AG20443 (cell line): ENCODE data around the gene TSHZ2.
A peak's percentile ranks its signal among the peaks of the same experiment; 100 is the strongest.

Experiments used
- DNase-seq: peaks from one replicate; pipeline ENCODE4 v3.0.0; 2012; ENCODE audit warnings: low spot score, mixed read lengths

Gene TSHZ2

DNA sequence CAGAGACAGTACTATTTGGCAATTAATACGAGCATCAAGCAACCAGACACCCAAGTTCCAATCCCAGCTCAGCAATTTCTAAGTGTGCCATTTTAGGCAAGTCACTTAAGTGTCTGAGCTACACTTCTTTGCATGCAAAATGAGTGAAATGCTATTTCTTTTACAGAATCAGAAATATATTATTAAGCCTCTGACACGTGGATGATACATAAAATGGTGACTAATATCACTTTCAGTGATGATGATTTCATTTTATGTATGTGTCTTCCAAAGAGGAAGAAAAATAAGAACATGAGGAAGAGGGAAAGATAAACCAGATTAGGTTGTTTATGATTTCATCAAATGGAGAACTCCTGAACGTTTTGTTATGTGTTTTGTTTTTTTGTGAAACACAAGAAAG, 158.6 kb downstream of the TSHZ2 start:
- DNase-seq, result no peak

DNA sequence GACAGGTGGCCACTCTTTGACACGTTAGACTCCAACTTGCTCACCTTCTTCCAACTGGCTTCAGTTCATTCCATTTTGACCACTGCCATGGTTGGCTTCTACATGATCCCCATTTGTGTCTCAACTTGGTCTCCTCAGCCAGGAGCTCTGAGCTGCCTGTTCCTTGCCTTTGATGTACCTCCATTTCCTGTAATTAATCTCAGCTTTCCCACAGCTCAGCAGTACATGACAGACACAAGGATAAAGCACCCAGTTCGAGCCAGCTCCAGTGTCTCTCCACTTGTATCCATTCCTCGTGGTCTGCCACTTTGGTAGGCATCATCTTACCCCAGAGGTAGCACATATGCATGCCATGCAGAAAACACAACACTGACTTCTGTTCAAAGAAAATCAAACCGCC, 161.0 kb downstream of the TSHZ2 start:
- no peak for DNase-seq

DNA sequence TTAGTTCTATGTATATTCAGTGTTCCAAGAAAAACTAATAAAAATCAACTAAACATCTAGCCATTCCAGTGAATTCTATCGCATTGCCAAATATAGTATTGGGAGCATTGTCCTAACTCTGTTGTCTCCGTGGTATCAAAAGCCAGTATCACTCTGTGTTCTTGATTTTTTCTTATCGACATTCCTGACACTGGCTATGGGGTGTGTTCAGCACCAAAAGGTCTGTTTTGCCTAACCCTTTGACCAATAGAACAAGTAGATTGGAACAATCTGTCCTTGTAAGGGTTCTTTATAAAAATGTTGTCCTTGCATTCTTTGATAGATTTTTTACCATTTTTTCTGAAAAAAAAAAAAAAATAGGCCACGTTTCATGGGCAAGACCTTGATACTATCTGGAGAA, 161.5 kb downstream of the TSHZ2 start:
- no peak for DNase-seq

DNA sequence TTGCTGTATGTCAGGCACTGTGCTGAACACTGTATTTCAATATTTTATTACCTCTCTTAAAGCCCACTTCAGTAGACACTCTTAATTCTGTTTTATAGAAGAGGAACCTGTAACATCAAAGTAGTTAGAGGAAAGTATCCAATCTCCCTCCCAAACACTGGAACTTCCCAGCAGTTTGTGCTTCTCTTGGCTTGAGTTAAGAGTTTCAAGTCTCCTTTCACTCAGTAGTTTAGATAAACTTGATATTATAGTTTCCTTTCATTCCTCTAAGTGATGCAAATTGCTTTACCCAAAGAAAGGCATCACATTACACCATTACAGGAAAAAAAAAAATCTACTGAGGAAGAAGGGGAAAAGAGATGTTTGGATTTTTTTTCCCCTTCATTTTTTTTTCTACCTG, 164.3 kb downstream of the TSHZ2 start:
- DNase-seq, result no peak

DNA sequence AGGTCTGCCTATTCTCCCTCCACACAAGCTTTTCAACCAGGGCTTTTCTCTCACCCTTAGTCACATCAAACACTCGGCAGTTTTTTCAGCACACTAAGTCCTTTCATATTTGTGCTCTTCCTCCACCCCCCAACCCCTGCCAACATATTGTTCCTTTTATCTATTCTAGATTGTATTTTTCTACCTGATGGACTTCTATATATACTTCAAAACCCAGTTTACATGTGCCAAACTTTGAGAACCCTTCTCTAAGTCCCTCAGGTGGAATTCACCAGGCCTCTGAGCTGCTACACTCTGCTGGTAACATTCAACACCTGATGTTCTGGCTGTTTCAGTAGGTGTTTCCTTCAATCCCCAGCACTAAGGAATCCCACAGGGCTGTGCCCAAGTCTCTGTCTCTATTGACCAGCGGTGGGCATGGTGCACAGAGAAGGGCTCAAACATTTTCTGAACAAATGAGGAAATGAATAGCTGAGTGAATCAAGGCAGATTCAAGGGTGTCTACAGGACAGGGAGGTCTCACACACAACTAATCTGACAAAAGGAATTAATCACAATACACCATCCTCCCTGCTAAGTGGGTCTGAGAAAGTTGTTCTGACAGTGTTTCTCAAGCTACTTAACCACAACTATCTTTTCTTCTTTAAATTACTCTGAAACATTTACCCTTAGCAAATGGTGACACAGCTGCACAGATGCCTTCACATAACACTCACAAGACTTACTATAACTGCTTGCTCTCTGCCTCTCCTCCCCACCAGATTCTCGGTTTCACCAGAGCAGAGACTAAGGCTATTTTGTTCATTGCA, 166.5 kb downstream of the TSHZ2 start:
- DNase-seq, result no peak

DNA sequence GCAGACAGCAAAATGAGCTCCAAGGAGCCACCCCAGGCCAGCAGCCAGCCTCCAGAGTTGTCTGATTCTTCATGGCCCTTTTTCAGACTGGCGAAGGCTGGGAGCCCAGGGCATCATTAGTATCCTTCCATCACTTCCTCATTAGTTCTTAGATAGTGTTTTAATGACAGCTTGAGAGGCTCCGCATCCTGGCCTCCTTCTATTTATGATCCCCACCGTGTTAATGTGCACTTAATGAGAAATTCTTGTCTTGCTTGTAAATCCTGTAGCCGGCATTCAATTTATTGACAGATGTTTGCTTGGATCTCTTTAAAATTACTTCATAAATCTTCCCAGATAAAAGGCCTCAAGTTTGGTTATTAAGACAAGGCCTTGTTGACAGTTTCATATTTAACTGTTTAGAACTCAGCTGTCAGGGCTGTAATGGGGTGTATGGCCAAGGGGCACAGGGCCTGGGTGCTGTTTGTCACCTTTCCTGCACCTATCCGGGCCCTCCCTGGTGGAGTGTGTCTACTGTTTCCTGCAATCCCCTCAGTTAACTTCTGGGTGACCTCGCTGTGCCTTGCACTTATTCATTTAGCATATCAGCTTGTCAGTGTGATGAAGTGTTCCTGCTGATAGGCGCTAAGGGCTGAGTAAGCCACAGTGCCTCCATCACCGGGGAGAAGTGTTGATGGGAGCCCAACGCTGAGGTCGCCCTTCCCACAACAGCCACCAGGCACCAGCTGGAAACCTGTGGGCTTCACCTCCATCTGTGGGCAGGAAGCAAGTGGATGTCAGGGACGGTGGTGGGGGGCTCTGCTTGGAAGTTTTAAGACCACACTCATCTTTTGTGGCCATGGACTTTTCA, 169.3 kb downstream of the TSHZ2 start:
- no peak for DNase-seq

DNA sequence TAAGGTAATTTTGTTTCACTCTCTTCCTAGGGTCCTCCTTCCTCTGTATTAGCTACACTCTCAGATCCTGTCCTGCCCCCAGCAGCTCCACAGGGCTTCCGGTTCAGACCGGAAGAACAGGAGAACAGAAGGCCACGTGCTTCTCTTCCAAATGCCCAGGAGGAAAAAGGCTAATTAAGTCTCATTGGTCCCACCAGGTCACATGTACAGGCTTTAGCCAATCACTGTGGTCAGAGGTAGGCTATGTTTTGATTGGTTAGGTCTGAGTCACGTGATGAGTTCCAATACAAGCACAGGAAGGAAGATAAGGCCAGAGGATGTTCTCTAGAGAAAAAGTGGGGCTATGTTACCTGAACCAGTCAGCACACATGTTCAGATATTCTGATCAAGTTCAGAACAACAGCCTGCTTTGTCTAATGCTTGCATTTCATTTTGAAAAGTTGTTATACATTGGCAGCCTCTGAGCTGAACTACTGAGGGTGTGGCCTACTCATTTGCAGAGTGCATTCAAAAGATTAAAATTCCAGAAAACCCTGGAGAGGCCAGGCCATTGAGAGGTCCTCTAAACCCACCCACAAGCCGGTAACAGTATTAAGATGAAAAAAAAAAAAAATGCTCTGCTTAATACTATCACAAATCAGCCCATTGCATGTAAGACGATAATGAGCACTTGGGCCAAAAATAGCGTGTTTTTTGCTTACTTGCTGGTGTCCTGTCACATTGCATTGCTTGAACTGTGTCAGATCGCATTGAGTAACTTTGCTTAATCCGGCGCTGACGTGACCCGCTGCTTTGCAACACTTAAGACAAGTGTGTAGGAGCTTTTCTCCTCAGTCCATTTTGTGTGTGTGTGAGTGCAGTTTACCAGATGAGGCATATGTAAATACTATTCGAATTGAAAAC, 170.3 kb downstream of the TSHZ2 start:
- no peak for DNase-seq

DNA sequence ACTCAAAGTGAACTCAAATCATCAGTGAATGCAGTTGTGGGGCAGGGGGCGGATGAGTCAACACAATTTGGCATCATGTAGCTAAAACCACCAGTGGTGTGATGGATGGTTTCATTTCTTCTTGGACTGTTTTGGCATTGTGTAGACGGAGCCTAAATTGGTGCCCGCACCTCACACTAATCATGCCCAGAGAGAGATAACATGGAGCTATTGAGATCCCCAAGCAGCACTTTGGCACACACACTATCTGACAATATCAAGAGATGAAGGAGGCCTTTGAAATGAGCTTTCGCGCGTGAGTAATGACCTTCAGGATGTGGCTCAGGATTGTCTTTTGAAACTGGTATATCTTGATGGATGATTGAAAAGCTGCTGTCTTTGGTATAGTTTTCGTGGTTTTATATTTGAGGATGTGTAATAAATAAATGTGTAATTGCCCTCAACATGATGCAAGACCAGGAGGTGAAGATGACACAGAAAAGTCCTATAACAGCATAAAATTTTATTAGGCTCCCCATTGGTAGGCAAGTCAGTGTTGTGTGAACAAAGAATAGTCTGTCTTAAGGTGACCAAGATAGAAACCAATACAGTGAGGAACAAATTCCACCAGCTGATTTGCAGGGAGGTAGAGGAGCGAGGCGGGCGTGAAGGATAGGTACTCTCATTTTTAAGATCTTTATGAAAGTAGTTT, 174.2 kb downstream of the TSHZ2 start:
- DNase-seq, result no peak

DNA sequence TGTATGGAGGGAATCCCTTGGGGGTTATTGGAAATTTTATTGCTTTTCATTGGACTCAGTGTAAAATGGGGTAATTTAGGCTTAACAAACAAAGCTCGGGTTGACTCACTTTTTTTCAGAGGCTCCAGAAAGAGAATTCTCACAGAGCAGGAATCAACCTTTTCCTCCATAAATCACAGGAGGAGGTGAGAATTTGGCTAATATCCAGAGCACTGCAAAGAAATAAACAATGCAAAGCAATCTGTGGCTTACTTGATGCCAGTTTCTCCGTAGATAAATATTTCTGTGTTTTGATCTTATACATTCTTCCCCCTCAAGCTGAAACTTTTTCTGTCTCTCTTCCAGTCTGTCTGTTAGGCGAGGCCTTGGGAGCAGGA, 176.6 kb downstream of the TSHZ2 start:
- DNase-seq, result no peak

DNA sequence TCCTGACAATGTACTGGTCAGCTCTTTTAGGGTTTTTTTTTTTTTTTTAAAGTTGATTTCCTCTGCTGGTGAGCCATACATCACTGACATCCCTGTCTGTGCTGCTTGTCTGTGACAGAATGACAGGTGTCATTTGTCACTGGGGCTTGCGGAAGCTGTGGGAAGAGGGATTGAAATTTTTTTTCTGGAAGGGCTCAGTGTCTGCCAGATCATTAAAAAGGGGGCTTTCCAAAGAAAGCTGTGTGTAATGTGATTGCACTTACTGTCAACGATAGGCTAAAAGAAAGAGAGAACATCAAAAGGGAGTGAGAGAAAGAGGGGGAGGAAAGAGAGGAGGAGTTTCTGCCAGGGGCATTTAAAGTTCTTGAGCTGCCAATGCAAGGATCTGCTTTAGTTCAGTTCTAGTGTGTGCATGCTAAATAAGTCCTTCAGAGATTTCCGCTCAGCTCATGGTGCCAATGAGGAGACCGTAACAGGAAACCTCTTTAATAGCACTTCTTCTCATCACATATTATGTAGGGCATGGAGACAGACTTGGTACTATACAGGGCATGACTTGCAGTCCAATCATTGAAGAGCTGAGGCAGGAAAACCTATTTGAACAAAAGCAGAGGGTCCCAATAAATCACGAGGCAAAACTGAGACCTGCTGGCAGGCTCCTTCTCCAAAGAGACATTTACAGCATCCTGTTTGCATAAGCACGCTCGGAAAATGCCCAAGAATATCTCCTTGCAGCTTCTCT, 177.2 kb downstream of the TSHZ2 start:
- DNase-seq, result peak; percentile 19

DNA sequence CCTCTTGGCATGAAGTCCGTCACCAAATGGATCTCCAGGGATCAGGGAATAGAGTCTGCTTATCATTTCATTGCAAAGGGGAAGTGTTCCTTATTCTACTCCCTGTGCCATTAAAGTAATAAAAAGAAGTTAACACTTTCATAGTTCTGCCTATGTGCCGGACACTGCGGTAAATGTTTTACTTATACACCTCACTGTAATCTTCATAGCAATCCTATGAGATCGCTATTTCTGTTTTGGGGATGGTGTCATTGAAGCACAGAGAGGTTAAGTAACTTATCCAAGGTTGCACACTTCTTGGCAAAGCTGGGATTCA, 177.7 kb downstream of the TSHZ2 start:
- DNase-seq, result no peak

DNA sequence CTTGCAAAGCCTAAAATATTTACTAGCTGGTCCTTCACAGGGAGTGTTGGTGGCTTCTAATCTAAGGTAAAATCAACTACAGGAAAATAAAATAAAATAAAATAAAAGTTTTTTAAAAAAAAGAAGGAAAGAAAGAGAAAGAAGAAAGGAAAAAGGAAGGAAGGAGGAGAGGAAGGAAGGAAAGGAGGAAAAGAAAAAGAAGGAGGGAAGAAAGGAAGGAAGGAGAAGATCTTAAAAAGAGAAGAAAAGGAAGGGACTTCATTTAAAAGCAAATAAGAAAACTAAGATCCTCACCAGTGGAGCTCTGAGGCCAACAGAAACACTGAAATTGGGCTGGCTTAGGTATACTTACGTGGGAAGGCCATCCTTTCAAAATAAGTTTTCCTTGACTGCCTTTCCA, 178.4 kb downstream of the TSHZ2 start:
- no peak for DNase-seq

DNA sequence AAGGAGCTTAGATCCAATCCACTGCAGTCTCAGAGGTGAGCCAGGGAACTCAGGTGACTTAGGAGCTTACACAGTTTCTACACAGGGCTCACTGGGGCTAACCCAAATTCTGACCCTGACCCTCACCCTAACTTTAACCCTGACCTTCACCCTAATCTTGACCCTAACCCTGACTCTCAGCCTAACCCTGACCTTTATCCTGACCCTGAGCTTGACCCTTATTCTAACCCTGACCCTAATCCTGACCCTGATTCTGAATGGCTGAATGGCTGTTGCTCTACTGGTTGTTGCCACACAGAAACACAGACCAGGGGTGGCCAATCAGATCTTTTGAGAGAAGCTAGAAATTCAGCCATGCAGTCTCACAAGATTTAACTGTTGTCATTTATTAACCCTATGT, 180.1 kb downstream of the TSHZ2 start:
- no peak for DNase-seq

DNA sequence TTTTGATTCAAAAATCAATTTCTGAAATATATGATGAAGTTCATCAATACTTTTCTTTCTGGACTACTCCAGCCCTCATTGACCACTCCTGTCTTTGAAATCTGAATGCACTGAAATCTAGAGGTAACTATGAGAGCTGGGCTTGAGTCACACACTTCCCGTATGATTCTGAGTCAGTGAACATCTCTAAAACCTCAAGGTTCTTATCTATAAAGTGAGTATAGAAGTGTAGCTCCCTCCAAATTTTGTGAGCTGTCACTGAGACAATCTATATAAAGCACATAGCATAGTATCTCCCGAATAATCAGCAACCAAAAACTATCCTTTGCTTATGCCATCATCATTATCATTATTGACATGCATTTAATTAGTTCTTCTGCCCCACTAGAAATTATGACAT, 182.4 kb downstream of the TSHZ2 start:
- DNase-seq, result no peak

DNA sequence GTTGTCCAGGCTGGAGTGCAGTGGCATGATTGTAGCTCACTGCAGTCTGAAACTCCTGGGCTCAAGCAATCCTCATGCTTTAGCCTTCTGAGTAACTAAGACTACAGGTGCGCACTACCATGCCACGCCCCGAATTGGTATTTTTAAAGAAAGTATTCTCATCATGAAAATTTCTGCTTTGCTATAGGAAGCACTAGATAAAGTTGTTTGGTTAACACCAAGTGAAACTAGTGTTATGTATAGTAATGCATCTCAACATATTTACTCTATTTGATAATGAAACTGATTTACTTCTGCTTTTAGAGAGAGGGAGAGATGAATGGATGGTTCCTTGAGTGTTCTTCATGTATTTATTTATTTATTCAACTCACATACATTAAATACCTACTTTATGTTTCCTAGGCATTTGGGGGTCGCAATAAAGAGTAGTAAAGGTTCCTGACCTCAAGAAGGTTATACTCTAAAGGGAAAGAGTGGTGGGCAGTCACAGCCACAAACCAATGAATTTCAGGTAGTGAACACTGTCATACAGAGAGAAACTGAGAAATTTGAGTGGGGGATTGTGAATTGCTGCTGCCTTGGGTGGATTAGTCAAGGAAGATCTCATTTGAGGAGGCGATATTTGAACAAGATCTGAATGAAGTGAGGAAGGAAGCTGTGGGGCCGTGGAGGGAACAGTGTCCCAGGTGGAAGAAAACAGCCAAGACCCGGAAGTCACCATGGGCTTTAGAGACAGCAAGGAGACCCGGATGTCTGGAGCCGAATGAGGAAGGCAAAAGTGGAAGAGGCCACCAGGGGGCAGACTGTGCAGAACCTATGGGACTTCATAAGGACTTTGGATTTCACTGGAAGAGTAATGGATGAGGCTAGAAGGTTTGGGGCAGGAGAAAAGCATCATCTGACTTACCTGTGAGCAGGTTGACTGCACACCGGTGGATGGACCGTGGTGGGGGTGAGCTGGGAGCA, 185.6 kb downstream of the TSHZ2 start:
- DNase-seq, result no peak

DNA sequence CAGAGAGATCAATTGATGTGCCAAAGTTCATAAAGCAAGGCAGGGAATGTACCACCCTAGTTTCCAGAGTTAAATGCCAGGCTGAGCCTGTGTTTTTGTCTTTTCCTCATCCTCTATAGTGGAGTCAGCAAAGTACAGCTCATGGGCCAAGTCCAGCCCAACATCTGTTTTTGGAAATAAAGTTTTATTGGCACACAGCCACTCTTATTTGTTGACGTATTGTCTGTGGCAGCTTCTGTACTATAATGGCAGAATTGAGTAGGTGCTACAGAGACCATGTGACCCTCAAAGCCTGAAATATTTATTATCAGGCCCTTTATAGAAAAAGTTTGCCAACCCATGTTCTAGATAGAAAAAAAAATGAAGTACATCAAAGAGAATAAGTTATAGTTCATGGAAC, 187.0 kb downstream of the TSHZ2 start:
- DNase-seq, result no peak

DNA sequence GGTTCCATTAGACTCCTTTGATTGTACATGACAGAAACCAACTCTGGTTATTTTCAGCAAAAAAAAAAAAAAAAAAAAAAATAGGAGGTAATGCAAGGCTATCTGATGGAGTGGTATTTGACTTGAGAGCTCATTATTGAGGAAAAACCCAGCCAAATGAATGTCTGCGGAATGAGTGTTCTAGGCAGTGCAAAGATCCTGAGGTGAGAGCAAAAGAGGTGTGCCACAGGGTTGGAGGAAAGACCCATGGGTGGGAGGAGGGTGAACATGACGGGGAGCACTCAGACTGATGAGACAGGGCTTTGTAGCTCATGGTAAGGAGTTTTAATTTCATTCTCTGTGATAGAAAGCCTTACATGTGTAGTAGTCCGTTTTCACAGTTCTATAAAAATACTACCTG, 188.9 kb downstream of the TSHZ2 start:
- no peak for DNase-seq

DNA sequence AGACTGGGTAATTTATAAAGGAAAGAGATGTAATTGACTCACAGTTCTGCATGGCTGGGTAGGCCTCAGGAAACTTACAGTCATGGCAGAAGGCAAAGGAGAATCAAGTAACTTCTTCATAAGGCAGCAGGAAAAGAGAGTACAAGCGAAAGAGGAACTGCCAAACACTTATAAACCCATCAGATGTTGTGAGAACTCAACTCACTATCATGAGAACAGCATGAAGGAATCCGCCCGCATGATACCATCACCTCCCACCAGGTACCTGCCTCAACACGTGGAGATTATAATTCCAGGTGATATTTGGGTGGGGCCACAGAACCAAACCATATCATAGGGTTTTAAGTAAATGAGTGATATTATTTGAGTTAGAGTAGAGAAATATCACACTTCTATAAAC, 189.3 kb downstream of the TSHZ2 start:
- DNase-seq, result no peak

DNA sequence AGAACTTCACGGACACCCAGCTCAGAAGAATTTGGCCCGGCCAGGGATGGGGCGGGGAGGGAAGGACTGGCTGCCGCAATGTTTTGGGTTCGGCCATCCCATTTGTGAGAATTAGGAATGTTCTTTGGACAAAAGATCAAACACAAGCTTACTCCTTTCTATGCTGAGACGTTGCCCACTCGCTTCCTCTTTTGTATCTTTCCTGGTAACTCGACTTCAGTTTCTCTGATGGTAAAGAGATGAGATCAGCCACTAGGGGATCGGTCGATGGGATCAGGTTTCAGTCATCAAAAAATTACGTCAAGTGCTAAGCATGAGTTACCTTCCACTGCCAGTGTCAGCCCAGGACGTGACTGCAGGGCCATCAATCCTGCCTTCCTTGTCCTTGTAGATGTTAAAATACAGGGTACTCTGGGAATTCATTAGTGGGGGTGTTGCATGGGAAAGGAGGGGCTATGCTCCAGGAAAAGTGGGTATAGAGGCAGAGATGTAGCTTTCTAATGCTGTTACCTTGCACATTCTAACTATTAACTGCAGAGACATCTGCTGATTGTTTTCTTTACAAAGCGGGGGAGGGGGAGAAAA, 190.2 kb downstream of the TSHZ2 start:
- peak; percentile 71 for DNase-seq

DNA sequence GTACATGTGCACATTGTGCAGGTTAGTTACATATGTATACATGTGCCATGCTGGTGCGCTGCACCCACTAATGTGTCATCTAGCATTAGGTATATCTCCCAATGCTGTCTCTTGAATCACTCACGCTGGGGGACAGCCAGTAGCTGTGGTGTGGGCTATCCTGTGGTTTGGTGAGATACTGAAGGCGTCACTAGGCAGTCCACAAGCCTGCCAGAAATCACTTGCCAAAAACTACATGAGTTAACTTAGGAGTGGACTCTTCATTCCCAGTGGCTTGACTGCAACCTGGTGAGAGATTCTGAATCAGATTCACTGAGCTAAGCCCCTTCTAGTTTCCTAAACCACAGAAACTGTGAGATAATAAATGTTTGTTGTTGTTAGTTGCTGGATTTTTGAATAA, 191.3 kb downstream of the TSHZ2 start:
- peak; percentile 90 for DNase-seq
